Natural killer cell (primary cell): ENCODE measurements around the gene ZNF444. TPM values are rescaled to one million over a fixed set of nuclear protein-coding genes. Genes with fewer than 3 reads are reported as not detected.
"Not testable (repeated sequence)": the region's sequence is repeated elsewhere in the genome, so short reads cannot be mapped to it uniquely, and the experiment has no call there.

ENCODE experiments used
- ATAC-seq, 3 donors: fragments of 150-1000 bp in 2 of 3; fragments of 200-7000 bp in 1 of 3; cut with Tn5 transposase; 1 replicate in 1 of 3; 2 replicates in 2 of 3; pipeline ENCODE4 v1.10.0; 2021; ENCODE audit warnings: mild to moderate bottlenecking in 2 of 3, moderate library complexity in 2 of 3
- DNase-seq, 2 donors: peaks; one replicate each; pipeline versions ENCODE4 v3.0.0 to v3.0.0-alpha.2; 2013 to 2021; ENCODE audit warnings: mixed read lengths in 1 of 2
- H3K27ac ChIP-seq: one replicate; pipeline ENCODE4 v1.5.1; 2013; ENCODE audit warnings: mild to moderate bottlenecking, low read length
- H3K27me3 ChIP-seq: one replicate; pipeline ENCODE4 v1.6.1; 2013; ENCODE audit warnings: low read length; ENCODE audit not compliant: control insufficient read depth, insufficient read depth
- H3K36me3 ChIP-seq: one replicate; pipeline ENCODE4 v1.6.1; 2013; ENCODE audit warnings: low read length; ENCODE audit not compliant: control insufficient read depth, insufficient read depth
- H3K4me1 ChIP-seq: one replicate; pipeline ENCODE4 v1.6.1; 2013; ENCODE audit warnings: low read length; ENCODE audit not compliant: control insufficient read depth, insufficient read depth
- H3K4me3 ChIP-seq: one replicate; pipeline ENCODE4 v1.5.1; 2013; ENCODE audit warnings: low read length
- H3K9me3 ChIP-seq: one replicate; pipeline ENCODE4 v1.6.1; 2013; ENCODE audit warnings: low read length; ENCODE audit not compliant: control insufficient read depth, insufficient read depth
- H3K27ac Mint-ChIP-seq, 2 donors: one replicate each; pipeline ENCODE4 v1.8.0; 2022; ENCODE audit warnings: mild to moderate bottlenecking in 2 of 2, mixed read lengths in 2 of 2, moderate library complexity in 1 of 2
- H3K27me3 Mint-ChIP-seq, 2 donors: one replicate each; pipeline ENCODE4 v1.8.0; 2022; ENCODE audit warnings: low read depth in 2 of 2, mixed read lengths in 2 of 2
- H3K36me3 Mint-ChIP-seq: one replicate; pipeline ENCODE4 v1.8.0; 2022; ENCODE audit warnings: mixed read lengths
- H3K4me1 Mint-ChIP-seq, 2 donors: one replicate each; pipeline ENCODE4 v1.8.0; 2022; ENCODE audit warnings: mixed read lengths in 2 of 2
- H3K4me3 Mint-ChIP-seq: one replicate; pipeline ENCODE4 v1.8.0; 2022; ENCODE audit warnings: mild to moderate bottlenecking, moderate library complexity, mixed read lengths
- H3K9me3 Mint-ChIP-seq, 2 donors: one replicate each; pipeline ENCODE4 v1.8.0; 2022; ENCODE audit warnings: mixed read lengths in 2 of 2
- WGBS: methylation state at CpG from one replicate; pipeline ENCODE4 v1.1.7; 2013; ENCODE audit warnings: missing lambda C conversion rate; ENCODE audit not compliant: insufficient coverage; 5-methylcytosine and 5-hydroxymethylcytosine counted together
- intact Hi-C: fragments of 100-400 bp; cut with micrococcal nuclease; formaldehyde crosslinking; loops from one replicate; pipeline ENCODE4 v1.14.2; 2022
- total RNA-seq, 4 donors: library from RNA; stranded (reverse); fragments of 120-200 nt in 1 of 4; gene quantifications; one replicate each; pipeline versions ENCODE4 v1.2.3 to v1.2.4, GENCODE V29; 2013 to 2022
- TF ChIP-seq, protein P1 (sequence below): fragments of 200-600 bp; IDR thresholded peaks from one replicate; pipeline ENCODE4 v1.8.0; 2022; ENCODE audit warnings: antibody characterized with exemption

Gene ZNF444
- total RNA-seq, 3 donors from 2014 or later (not counting 1 experiment from before 2014, with no cell fraction given): 14.5 to 21.9 (median 16.7) TPM

DNA sequence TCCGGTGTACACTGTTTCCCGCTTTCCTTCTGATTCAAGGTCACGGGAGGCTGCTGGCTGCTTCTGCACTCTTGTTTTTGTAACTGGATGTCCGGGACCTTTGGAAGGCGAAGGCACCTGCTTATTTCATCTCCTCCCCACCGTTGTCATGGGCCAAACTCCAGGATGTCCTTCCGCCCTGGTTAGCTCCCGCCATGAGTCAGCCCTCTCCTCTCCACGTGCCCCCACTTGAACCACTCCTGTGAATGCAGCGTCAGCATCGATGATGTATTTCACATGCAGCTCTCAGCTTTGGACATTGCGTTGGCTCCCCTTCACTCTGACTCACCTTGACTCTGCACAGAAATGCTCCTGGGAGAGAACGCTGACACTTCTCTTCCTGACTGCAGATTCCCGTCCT lies 29.2 kb downstream of the ZNF444 start:
- Histone ChIP-seq H3K4me1 (peaks cover 5% of the 10 kb centered on the region), H3K4me3 (no peak overlapping the region), H3K27ac (no peak overlapping the region), H3K9me3 (no peaks in the 10 kb centered on the region), H3K36me3 (no peaks in the 10 kb centered on the region), H3K27me3 (no peaks in the 10 kb centered on the region)
- intact Hi-C loops: loop anchor here (10.0 kb wide), 1 partner anchor 65 kb away; no protein-coding TSS in a partner anchor
- TF ChIP-seq, protein P1, sequence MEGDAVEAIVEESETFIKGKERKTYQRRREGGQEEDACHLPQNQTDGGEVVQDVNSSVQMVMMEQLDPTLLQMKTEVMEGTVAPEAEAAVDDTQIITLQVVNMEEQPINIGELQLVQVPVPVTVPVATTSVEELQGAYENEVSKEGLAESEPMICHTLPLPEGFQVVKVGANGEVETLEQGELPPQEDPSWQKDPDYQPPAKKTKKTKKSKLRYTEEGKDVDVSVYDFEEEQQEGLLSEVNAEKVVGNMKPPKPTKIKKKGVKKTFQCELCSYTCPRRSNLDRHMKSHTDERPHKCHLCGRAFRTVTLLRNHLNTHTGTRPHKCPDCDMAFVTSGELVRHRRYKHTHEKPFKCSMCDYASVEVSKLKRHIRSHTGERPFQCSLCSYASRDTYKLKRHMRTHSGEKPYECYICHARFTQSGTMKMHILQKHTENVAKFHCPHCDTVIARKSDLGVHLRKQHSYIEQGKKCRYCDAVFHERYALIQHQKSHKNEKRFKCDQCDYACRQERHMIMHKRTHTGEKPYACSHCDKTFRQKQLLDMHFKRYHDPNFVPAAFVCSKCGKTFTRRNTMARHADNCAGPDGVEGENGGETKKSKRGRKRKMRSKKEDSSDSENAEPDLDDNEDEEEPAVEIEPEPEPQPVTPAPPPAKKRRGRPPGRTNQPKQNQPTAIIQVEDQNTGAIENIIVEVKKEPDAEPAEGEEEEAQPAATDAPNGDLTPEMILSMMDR: no peak
- ATAC-seq (no peak), DNase-seq (no peak)
- Mint-ChIP-seq H3K27me3 (peaks cover 4 to 6% of the 10 kb centered on the region in 2 donors), H3K27ac (no peak overlapping the region), H3K4me1 (peaks cover 0 to 6% of the 10 kb centered on the region in 2 donors), H3K9me3 (no peaks in the 10 kb centered on the region), H3K36me3 (no peaks in the 10 kb centered on the region), H3K4me3 (no peak overlapping the region)
- WGBS: 85% methylated on average over 14 of the region's 14 CpGs

DNA sequence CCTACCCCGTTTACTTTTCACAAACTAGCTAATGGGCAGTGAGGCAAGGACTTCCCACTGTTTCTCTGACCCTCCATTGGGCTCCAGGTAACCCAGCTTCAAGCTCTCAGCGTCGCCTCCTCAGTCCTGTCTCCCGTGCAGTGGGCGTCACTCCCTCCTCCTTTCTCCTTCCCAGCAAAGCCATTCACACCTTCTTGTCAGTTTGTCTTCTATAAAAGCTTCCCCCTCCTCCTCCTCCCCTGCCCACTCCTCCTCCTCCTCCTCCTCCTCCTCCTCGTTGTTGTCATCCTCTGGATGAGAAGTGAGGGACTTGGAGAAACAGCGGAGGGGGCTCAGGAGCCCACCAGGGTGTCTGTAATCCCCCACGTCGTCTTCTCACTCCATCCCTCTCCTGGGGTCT lies 33.0 kb downstream of the ZNF444 start:
- H3K4me1 Mint-ChIP-seq: peaks cover 0 to 6% of the 10 kb centered on the region in 2 donors
- Histone ChIP-seq H3K4me1 (peaks cover 5% of the 10 kb centered on the region), H3K4me3 (no peak overlapping the region), H3K27ac (no peak overlapping the region), H3K36me3 (no peaks in the 10 kb centered on the region), H3K27me3 (no peaks in the 10 kb centered on the region), H3K9me3 (no peaks in the 10 kb centered on the region)
- DNase-seq (no peak), ATAC-seq (no peak)
- no peaks in the 10 kb centered on the region for H3K36me3 Mint-ChIP-seq
- 79% methylated on average over 5 of the region's 9 CpGs for WGBS
- intact Hi-C loops: loop anchor here (10.0 kb wide), 1 partner anchor 69 kb away; no protein-coding TSS in a partner anchor
- H3K9me3 Mint-ChIP-seq: no peaks in the 10 kb centered on the region
- TF ChIP-seq, protein P1: no peak
- no peak overlapping the region for H3K27ac Mint-ChIP-seq
- peaks cover 4 to 6% of the 10 kb centered on the region in 2 donors for H3K27me3 Mint-ChIP-seq
- H3K4me3 Mint-ChIP-seq: no peak overlapping the region

DNA sequence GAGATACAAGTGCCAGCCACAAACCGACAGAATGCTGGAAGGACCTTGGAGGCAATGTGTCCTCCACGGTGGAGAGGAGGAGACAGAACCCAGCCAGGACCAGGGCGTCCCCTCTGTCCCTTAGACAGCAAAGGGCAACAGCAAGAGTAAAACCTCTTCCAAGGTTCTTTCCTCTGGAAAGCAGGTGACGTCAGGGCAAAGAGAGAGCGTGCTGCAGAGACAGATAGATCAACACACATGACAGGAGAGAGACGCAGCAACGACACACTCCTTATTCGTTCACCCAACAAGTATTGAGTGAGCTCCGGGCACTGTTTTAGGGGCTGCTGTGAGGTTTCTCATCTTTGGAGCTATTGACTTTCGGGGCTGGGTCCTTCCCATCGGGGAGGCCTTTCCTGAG lies 33.5 kb downstream of the ZNF444 start:
- no peak overlapping the region for H3K4me3 ChIP-seq
- Mint-ChIP-seq H3K36me3 (no peaks in the 10 kb centered on the region), H3K27me3 (peaks cover 4 to 6% of the 10 kb centered on the region in 2 donors), H3K4me1 (peaks cover 0 to 6% of the 10 kb centered on the region in 2 donors), H3K4me3 (no peak overlapping the region), H3K27ac (no peak overlapping the region), H3K9me3 (no peaks in the 10 kb centered on the region)
- WGBS: 77% methylated on average over 11 of the region's 11 CpGs
- DNase-seq (no peak), ATAC-seq (no peak)
- H3K36me3 ChIP-seq: no peaks in the 10 kb centered on the region
- intact Hi-C loops: loop anchor here (10.0 kb wide), 1 partner anchor 70 kb away; no protein-coding TSS in a partner anchor
- TF ChIP-seq, protein P1: no peak
- H3K27me3 ChIP-seq: no peaks in the 10 kb centered on the region
- H3K27ac ChIP-seq: no peak overlapping the region
- H3K4me1 ChIP-seq: peaks cover 5% of the 10 kb centered on the region
- H3K9me3 ChIP-seq: no peaks in the 10 kb centered on the region

DNA sequence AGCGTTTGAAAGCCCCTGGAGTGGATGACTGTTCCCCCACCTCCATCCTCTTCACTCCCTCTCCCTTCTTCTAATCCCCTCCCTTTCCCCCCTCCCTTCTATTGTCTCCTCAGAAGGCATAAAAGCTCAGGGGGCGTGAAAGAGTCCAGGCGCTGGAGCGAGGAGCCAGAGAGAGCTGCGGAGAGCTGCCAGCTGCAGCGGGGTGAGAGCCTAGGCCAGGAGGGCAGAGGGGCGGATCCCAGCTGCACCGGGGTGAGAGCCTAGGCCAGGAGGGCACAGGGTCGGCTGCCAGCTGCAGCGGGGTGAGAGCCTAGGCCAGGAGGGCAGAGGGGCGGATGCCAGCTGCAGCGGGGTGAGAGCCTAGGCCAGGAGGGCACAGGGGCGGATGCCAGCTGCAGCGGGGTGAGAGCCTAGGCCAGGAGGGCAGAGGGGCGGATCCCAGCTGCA lies 34.8 kb downstream of the ZNF444 start, which contains the start of gene GALP:
TSS of gene GALP (plus strand) at position 148 of the 447 bp plus-strand sequence. CDS start 1,101 bp downstream, outside the sequence.
- not testable (repeated sequence) for H3K27ac Mint-ChIP-seq, H3K27ac ChIP-seq, ATAC-seq, H3K4me1 Mint-ChIP-seq, DNase-seq, H3K27me3 Mint-ChIP-seq, H3K36me3 Mint-ChIP-seq, H3K36me3 ChIP-seq, H3K4me3 ChIP-seq, H3K4me1 ChIP-seq, H3K27me3 ChIP-seq, H3K9me3 Mint-ChIP-seq, H3K9me3 ChIP-seq, H3K4me3 Mint-ChIP-seq
- 84% methylated on average over 15 of the region's 15 CpGs for WGBS
- intact Hi-C loops: loop anchor here (10.0 kb wide), 1 partner anchor 71 kb away; no protein-coding TSS in a partner anchor

DNA sequence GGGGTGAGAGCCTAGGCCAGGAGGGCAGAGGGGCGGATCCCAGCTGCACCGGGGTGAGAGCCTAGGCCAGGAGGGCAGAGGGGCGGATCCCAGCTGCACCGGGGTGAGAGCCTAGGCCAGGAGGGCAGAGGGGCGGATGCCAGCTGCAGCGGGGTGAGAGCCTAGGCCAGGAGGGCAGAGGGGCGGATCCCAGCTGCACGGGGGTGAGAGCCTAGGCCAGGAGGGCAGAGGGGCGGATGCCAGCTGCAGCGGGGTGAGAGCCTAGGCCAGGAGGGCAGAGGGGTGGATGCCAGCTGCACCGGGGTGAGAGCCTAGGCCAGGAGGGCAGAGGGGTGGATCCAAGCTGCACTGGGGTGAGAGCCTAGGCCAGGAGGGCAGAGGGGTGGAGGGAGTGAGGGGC lies 35.2 kb downstream of the ZNF444 start:
- H3K4me1 ChIP-seq, H3K36me3 Mint-ChIP-seq, H3K27ac ChIP-seq, H3K4me1 Mint-ChIP-seq, ATAC-seq, H3K27me3 ChIP-seq, H3K9me3 Mint-ChIP-seq, H3K4me3 ChIP-seq, DNase-seq, H3K36me3 ChIP-seq, H3K4me3 Mint-ChIP-seq, H3K27ac Mint-ChIP-seq, H3K9me3 ChIP-seq, H3K27me3 Mint-ChIP-seq: not testable (repeated sequence)
- WGBS: 100% methylated on average over 1 of the region's 11 CpGs
- intact Hi-C loops: loop anchor here (10.0 kb wide), 1 partner anchor 72 kb away; no protein-coding TSS in a partner anchor
